ENCODE results near the gene SNAI3. TPM values are rescaled to one million over a fixed set of nuclear protein-coding genes. Genes with fewer than 3 reads are reported as not detected.

The SNAI3 gene
- total RNA-seq, 3 donors from 2014 or later, result 0.28 to 0.82 (median 0.55) TPM

GRCh38 chr16:88677721-88678120 lies 8.6 kb downstream of the SNAI3 start:
- intact Hi-C loops (cut with DNase I, micrococcal nuclease), result no loop called here
- no peak for DNase-seq
- no peak for TF ChIP-seq CTCF (IDR thresholded peaks at IDR 0.05)
- no peak overlapping the region for H3K4me3 ChIP-seq
- no peaks in the 10 kb centered on the region for H3K36me3 ChIP-seq (ENCODE audit: low read depth)
- no peaks in the 10 kb centered on the region for H3K4me1 ChIP-seq (ENCODE audit: low read depth)
- ATAC-seq, result no peak
- H3K9me3 ChIP-seq, result no peaks in the 10 kb centered on the region

DNA sequence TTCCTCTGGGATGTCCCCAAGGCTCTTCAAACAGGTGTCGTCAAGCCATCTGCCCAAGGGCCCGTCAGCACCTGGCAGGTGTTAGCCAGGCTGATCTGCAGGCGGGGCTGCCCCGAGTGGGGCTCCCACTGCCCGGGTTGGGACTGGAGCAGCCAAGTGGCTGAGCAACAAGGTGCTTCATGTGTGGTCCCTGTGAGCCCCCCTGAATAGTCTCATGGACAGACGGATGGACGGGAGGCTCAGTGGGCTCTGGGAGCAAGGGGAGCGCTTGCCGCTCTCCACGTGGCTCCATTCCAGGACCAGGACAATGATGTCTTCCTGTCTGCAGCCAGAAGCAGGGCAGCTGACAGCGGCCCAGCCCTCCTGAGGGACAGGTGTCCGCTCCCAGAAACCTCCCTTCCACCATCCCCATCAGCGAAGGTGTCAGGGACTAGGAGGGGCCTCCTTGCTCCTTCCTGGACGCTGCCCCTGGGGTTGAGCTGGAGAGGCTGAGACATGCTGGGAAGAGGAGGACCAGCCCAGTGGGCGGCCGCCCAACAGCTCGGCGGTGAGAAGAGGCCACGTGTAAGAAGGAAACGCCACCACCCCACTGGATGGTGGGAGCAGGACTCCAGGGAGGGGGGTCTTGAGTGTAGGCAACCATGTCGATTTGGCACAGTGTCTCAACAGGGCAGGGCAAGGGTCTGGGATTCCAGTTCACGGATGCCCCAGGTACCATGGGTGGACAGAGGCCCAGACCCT lies 9.6 kb downstream of the SNAI3 start:
- intact Hi-C loops (cut with DNase I, micrococcal nuclease), result no loop called here
- DNase-seq (no peak), ATAC-seq (no peak)
- H3K9me3 ChIP-seq, result no peaks in the 10 kb centered on the region
- H3K4me1 ChIP-seq (ENCODE audit: low read depth), result no peaks in the 10 kb centered on the region
- H3K36me3 ChIP-seq (ENCODE audit: low read depth), result no peaks in the 10 kb centered on the region
- H3K4me3 ChIP-seq, result no peak overlapping the region
- TF ChIP-seq CTCF (IDR thresholded peaks at IDR 0.05), result no peak

DNA sequence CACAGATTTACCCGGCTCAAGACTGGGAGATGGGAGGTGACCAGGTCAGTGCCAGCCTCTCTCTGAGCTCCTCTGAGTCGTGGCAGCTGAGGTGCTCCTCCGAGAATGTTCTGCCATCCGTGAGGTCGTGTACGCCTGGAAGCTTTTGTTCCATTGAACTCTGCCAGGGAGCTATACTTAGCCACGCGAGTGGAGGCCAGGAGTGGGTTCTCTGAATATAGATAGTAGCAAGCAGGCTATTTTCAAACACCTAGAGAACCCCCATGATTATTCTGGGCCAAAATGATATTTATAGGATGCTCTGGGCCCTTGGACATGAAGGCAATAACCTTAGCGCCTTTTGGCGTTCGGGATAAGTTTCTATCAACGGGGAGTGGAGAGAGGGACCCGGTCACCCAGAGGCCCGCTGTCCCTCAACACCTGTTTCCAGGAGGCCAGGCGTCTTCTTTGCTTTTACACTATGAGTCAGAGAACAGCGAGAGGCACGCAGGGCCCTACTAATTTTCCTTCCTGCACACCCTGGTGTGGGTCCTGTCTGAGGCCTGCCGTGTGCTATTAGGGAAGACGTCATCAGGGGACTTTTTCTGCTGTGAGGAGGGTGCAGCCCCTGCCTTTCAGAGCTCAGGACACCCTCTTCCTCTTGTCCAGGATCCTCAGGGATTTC lies 12.5 kb downstream of the SNAI3 start:
- intact Hi-C loops (cut with DNase I, micrococcal nuclease), result no loop called here
- Histone ChIP-seq H3K4me3 (no peak overlapping the region), H3K36me3 (ENCODE audit: low read depth) (no peaks in the 10 kb centered on the region), H3K9me3 (no peaks in the 10 kb centered on the region), H3K4me1 (ENCODE audit: low read depth) (no peaks in the 10 kb centered on the region)
- TF ChIP-seq CTCF (IDR thresholded peaks at IDR 0.05), result no peak
- no peak for DNase-seq
- no peak for ATAC-seq

- peak in 1 of 3 donors; percentile 40 for DNase-seq
- Histone ChIP-seq H3K4me1 (ENCODE audit: low read depth) (no peaks in the 10 kb centered on the region), H3K36me3 (ENCODE audit: low read depth) (no peaks in the 10 kb centered on the region), H3K4me3 (no peak overlapping the region), H3K9me3 (no peaks in the 10 kb centered on the region)
- ATAC-seq, result peak; percentile 71
- intact Hi-C loops (cut with DNase I, micrococcal nuclease), result no loop called here
- TF ChIP-seq CTCF (IDR thresholded peaks at IDR 0.05), result no peak
Observed at GRCh38 chr16:88672776-88673175, 13.5 kb downstream of the SNAI3 start.

DNA sequence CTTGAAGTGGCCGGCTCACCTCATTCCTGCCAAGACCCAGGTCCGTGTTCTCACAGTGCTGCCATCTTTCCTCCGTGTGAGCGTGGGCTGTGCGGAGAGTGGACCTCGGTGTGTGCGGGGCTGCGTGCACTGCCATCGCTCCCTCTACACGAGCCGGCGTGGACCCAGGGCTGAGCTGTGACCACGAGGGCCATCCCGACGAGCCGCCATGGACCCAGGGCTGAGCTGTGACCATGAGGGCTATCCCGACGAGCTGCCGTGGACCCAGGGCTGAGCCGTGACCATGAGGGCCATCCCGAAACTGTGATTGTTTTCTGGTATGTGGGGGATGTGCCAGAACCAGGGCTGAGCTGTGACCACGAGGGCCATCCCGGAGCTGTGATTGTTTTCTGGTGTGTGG lies 14.5 kb downstream of the SNAI3 start:
- Histone ChIP-seq H3K36me3 (ENCODE audit: low read depth) (no peaks in the 10 kb centered on the region), H3K4me3 (no peak overlapping the region), H3K9me3 (no peaks in the 10 kb centered on the region), H3K4me1 (ENCODE audit: low read depth) (no peaks in the 10 kb centered on the region)
- DNase-seq (no peak), ATAC-seq (no peak)
- intact Hi-C loops (cut with DNase I, micrococcal nuclease), result no loop called here
- no peak for TF ChIP-seq CTCF (IDR thresholded peaks at IDR 0.05)

All from mucosa of descending colon (tissue), 3 donors.